Small intestine (tissue), 7 donors: ENCODE data around the gene TNS3. TPM values are rescaled to one million over a fixed set of nuclear protein-coding genes. Genes with fewer than 3 reads are reported as not detected.

Source experiments
- DNase-seq, 2 donors: peaks; one replicate each; pipeline versions ENCODE4 v3.0.0 to v3.0.0-alpha.2; 2013
- FAIRE-seq: peaks from 2 replicates; lab custom pipeline; 2012; peaks lifted over from hg19 to GRCh38; lab: Jason Lieb, UNC
- H3K27ac ChIP-seq, 3 donors: one replicate each; pipeline ENCODE4 v1.5.1; 2013; ENCODE audit warnings: low read length in 2 of 3, mild to moderate bottlenecking in 2 of 3, control low read depth in 1 of 3, inconsistent platforms in 1 of 3, low read depth in 1 of 3, moderate library complexity in 1 of 3
- H3K27me3 ChIP-seq, 3 donors: one replicate each; pipeline ENCODE4 v1.6.1; 2013; ENCODE audit warnings: low read length in 3 of 3, inconsistent platforms in 1 of 3; ENCODE audit not compliant: control insufficient read depth in 3 of 3, insufficient read depth in 3 of 3
- H3K36me3 ChIP-seq, 3 donors: one replicate each; pipeline ENCODE4 v1.6.1; 2013; ENCODE audit warnings: low read length in 3 of 3, inconsistent platforms in 1 of 3, low read depth in 1 of 3, mild to moderate bottlenecking in 1 of 3, moderate library complexity in 1 of 3; ENCODE audit not compliant: control insufficient read depth in 3 of 3, insufficient read depth in 2 of 3
- H3K4me1 ChIP-seq, 3 donors: one replicate each; pipeline ENCODE4 v1.6.1; 2013; ENCODE audit warnings: low read length in 2 of 3, inconsistent platforms in 1 of 3, low read depth in 1 of 3, mild to moderate bottlenecking in 1 of 3, moderate library complexity in 1 of 3; ENCODE audit not compliant: control insufficient read depth in 3 of 3, insufficient read depth in 2 of 3
- H3K4me3 ChIP-seq, 3 donors: one replicate each; pipeline ENCODE4 v1.5.1; 2013; ENCODE audit warnings: low read length in 3 of 3, control low read depth in 1 of 3, inconsistent platforms in 1 of 3, low read depth in 1 of 3, mild to moderate bottlenecking in 1 of 3, moderate library complexity in 1 of 3
- H3K9me3 ChIP-seq, 2 donors: one replicate each; pipeline ENCODE4 v1.6.1; 2013; ENCODE audit warnings: low read depth in 1 of 2, low read length in 1 of 2; ENCODE audit not compliant: control insufficient read depth in 2 of 2, insufficient read depth in 1 of 2
- WGBS, 3 donors: extraction: QIAGEN DNeasy Blood & Tissue Kit; methylation state at CpG; one replicate each; pipeline ENCODE4 v1.1.7; 2013; 5-methylcytosine and 5-hydroxymethylcytosine counted together
- polyA plus RNA-seq, 4 donors: library from polyadenylated mRNA; stranded (reverse) in 3 of 4; unstranded in 1 of 4; fragments of 200-250 nt in 3 of 4; fragments of 120-200 nt in 1 of 4; gene quantifications; one replicate each; pipeline versions ENCODE4 v1.2.1 to v1.2.3, GENCODE V29; 2013
- donor health status: healthy with polysubstance abuse.
- donor health status: control.
- donor health status: control.
- donor health status: Bipolar disorder and iron deficiency.
- donor health status: healthy.

Gene TNS3
- polyA plus RNA-seq, 4 donors = 17.2 to 67.1 (median 27.3) TPM

DNA sequence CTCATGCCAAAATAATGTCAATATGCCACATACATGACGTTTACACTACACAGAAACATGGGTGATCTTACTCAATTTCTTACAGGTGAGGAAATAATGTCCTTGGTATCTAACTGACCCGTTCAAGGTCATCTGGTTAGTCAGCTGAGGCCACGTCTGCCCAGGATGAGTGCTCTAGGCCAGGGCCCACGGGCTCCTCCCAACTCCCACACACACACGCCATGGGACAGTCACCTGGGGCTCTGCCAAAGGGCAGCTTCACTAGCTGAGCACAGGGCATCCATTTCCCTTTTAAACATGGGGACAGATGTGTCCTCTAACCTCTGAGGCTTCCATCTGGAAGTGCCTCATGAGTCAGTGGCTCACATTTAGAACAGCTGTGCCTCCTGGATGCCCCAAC lies 123.9 kb downstream of the TNS3 start:
- peak overlapping the region in 1 of 3 donors; percentile 51 for H3K27ac ChIP-seq
- FAIRE-seq = no peak
- WGBS, 3 donors = 32 to 62% (median 37%) methylated on average over 5 of the region's 5 CpGs

DNA sequence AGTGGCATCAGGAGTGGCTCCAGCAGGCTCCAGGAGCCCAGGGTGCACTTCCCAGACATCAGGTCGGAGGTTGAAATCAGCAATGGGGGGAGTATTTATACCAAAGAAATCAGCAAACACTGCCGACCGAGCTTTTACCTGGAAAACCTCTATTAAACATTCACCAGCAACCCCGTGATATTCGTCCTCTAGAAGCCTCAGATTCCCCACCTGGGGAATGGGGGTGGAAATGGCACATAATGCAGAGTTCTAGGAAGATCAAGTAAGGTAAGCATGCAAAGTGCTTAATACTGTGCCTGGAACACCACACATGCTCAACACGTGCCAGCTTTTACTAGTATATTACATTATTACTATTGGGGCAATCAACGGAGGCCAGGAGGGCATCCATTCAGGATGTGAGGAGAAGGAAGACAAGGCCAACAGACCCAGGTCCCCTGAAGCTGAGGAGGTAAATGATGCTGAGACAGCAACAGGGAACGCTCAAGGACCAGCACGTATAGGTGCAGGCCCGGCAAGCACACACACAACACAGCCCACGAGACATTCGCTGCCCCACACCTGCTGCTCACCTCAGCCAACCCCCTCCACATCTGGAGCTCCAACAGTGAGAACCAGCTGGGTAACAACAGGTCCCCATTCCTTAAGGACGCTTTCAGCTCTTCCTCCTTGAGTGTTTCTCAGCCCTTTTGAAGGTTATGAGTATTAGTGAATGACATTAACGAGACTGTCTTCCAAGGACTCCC lies 125.5 kb downstream of the TNS3 start:
- Histone ChIP-seq H3K9me3 (no peaks in the 10 kb centered on the region), H3K36me3 (peaks cover 0 to 52% (median 0%) of the 10 kb centered on the region in 3 donors), H3K4me3 (no peak overlapping the region), H3K27ac (no peak overlapping the region), H3K27me3 (no peaks in the 10 kb centered on the region), H3K4me1 (peaks cover 7 to 68% (median 20%) of the 10 kb centered on the region in 3 donors)
- peak in 1 of 2 donors; percentile 50 for DNase-seq
- FAIRE-seq = no peak
- WGBS, 3 donors = 75 to 87% (median 78%) methylated on average over 14 of the region's 14 CpGs

More for the DNA sequence above, 123.9 kb downstream of the TNS3 start:
- peak in 1 of 2 donors; percentile 63 for DNase-seq
- no peaks in the 10 kb centered on the region for H3K27me3 ChIP-seq
- peaks cover 0 to 45% (median 0%) of the 10 kb centered on the region in 3 donors for H3K36me3 ChIP-seq
- no peaks in the 10 kb centered on the region for H3K9me3 ChIP-seq
- H3K4me3 ChIP-seq = no peak overlapping the region
- peaks cover 11 to 79% (median 26%) of the 10 kb centered on the region in 3 donors for H3K4me1 ChIP-seq

DNA sequence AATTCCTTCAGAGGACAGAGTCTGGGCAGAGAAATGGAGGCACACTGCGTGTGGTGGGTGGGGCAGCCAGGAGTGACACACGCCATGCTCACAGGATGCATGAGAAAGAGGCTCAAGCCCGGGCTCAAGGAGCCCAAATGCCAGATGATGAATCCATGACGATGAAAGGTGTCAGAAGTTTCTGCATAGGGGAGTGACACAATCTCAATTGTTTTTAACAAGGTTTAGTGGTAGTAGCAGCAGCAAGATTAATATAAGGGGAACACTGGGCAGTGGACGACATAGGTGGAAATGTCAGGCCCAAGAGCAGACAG lies 126.1 kb downstream of the TNS3 start:
- no peak for FAIRE-seq

DNA sequence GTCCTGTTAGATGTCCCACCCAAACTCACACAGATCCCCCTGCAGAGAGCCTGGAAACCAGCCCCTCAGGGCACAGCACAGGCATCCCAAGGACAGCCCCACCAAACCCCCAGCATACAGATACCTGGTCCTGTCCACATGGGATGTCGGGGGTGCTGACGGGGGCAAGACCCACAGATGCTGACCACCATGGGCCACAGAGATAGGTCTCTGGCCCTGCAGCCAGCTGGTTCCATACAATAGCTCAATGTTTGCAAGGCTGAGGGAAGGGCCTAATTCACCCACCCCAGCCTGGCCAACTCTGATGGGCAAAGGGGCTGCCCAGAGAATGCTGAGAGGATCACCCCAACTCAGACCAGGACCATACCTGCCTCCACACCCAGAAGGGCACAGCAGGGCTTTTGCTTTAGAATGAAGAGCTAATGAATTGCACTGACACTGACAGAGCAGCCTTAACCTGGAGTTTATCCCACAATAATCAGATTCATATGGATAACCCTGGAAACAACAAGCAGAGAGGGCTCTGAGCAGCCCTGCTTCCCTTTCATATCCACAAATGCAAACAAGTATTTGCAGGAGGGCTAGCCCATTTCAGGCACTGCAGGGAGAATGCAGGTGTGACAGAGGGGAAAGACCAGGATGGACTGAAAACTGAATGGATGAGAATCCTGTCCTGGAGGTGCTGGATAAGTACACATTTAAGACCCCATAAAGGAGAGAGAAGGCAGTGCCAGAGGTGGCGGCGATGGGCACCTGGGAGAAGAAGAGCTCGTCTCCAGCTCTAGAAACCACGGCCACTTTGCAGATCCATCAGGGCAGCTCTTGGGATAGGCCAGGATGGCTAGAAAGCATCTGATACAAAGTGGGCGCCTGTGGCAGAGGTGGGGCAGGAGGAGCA lies 126.7 kb downstream of the TNS3 start:
- H3K4me1 ChIP-seq = peaks cover 3 to 57% (median 13%) of the 10 kb centered on the region in 3 donors
- no peak for DNase-seq

More for the DNA sequence above, 126.1 kb downstream of the TNS3 start:
- no peak for DNase-seq
- WGBS, 3 donors = 77 to 88% (median 81%) methylated on average over 5 of the region's 5 CpGs
- Histone ChIP-seq H3K4me1 (peaks cover 3 to 63% (median 15%) of the 10 kb centered on the region in 3 donors), H3K4me3 (no peak overlapping the region), H3K27me3 (no peaks in the 10 kb centered on the region), H3K9me3 (no peaks in the 10 kb centered on the region), H3K36me3 (peaks cover 0 to 56% (median 0%) of the 10 kb centered on the region in 3 donors), H3K27ac (no peak overlapping the region)

DNA sequence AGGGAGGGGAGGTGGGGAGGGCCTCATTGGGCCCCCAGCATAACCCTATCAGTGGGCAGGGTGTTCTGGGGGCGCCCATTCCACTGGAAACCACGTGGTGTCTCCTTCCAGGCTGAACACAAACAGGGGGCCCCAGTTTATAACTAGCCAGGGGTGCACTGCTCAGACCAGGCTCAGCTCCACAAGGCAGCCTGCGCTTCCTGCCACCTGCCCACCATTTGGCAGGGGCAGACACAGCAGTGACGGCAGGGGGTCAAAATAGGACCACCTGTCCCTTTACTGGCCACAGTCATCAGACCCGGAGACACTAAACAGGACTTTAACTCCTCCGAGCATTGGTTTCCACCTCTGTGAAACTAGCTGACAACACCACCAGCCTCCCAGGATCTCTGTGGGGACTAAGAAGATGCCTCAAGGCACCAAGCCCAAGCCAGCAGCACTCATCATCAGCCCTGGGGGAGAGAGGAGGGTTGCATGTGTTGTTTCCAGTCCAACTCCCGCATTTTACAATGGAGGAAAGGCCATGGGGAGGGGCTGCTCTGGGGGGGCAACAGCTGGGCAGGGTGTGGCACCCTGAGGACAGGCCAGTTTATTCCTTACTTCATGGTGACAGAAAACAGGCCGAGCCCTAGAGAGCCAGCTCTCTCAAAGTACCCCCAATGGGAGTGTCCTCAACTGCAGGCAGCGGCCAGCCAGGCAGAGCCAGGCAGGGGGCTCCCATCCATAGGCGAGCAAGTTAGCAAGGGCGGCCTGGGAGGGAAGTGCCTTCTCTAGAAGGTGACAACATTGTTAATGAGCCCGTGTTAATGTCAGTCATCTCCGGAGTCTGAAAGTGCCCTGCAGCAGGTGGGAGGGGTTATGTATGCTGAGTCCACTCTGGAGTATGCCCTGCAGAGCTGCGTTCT lies 127.6 kb downstream of the TNS3 start:
- WGBS, 3 donors = 45 to 60% (median 45%) methylated on average over 14 of the region's 14 CpGs
- DNase-seq (peak in 1 of 2 donors; percentile 49), FAIRE-seq (no peak)
- Histone ChIP-seq H3K27ac (peak overlapping the region in 2 of 3 donors; percentile 79 to 80), H3K4me3 (no peak overlapping the region), H3K4me1 (peaks cover 3 to 50% (median 12%) of the 10 kb centered on the region in 3 donors), H3K27me3 (no peaks in the 10 kb centered on the region), H3K9me3 (no peaks in the 10 kb centered on the region), H3K36me3 (peaks cover 0 to 59% (median 0%) of the 10 kb centered on the region in 3 donors)

More for the DNA sequence above, 126.7 kb downstream of the TNS3 start:
- no peak for FAIRE-seq
- H3K27me3 ChIP-seq = no peaks in the 10 kb centered on the region
- H3K4me3 ChIP-seq = no peak overlapping the region
- H3K36me3 ChIP-seq = peaks cover 0 to 59% (median 0%) of the 10 kb centered on the region in 3 donors
- H3K27ac ChIP-seq = peak overlapping the region in 1 of 3 donors; percentile 80
- H3K9me3 ChIP-seq = no peaks in the 10 kb centered on the region
- 89 to 94% (median 92%) methylated on average over 7 of the region's 7 CpGs for WGBS, 3 donors

DNA sequence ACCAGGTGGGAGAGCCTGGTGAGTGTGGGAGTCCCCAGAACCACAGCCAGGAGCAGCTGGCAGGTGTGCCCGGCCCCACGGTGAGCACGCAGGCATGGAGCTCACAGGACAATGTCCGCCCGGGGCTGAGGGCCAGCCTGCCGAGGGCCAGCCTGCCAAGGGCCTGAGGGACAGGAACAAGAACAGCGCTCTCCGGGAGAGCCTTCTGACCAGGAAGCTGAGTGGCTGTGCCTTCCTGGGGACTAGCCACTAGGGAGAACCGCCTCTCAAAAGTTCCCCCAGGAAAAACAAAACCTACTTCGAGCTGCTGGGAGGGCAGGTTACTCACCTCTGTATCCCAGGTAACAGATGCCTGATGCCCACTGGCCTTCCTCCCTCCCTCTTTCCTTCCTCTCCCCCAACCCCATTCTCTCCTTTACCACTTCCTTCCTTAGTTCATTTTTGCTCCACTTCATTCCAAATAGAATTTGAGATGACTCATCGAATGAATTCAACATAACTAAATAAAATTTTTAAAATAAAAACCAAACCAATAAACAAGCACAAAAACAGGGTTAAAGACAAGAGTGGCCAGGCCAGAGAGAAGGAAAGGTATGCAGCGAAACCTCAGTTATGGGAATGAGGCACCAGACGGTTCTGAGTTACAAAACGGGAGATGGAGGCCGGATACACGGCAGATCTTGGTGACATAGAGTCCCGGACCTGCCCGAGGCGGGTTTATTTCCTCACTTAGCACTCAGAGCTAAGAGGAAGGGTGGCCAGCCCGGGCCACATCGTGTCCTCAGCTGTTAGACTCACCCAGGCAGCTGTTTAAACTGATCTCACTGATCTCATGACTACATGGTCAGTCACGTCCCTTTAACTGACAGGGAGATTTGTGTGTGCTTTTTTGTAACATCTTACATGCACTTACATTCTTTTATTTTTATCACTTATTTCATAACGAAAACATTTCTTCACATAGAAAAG lies 128.5 kb downstream of the TNS3 start:
- DNase-seq = peak; percentile 49 to 69
- peaks cover 0 to 68% (median 0%) of the 10 kb centered on the region in 3 donors for H3K36me3 ChIP-seq
- WGBS, 3 donors = 25 to 38% (median 31%) methylated on average over 23 of the region's 23 CpGs

DNA sequence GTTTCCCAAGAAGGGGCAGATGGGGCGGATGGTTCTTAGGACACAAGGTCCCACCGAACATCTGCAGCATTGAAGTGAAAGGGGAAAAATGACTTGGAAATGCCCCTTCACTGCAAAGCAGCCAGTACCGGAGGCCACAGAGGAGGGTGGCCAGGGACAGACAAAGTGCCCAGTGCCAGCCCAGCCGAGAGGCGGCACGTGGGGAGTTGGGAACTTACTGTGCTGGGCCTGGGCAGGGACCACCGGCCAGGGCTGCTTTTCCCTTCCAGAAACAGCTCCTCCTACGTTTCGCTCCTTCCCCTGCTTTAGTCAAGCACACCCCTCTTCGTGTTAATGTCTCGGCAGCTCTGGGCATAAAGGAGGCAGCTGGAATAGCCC lies 129.2 kb downstream of the TNS3 start:
- peak overlapping the region; percentile 34 to 80 (median 79) for H3K27ac ChIP-seq
- WGBS, 3 donors = 69 to 79% (median 69%) methylated on average over 11 of the region's 11 CpGs
- no peak overlapping the region for H3K4me3 ChIP-seq
- H3K27me3 ChIP-seq = no peaks in the 10 kb centered on the region
- no peaks in the 10 kb centered on the region for H3K9me3 ChIP-seq
- DNase-seq = no peak
- peaks cover 3 to 40% (median 7%) of the 10 kb centered on the region in 3 donors for H3K4me1 ChIP-seq
- H3K36me3 ChIP-seq = peaks cover 0 to 71% (median 0%) of the 10 kb centered on the region in 3 donors
- FAIRE-seq = no peak

More for the DNA sequence above, 128.5 kb downstream of the TNS3 start:
- Histone ChIP-seq H3K4me3 (no peak overlapping the region), H3K27me3 (no peaks in the 10 kb centered on the region), H3K9me3 (no peaks in the 10 kb centered on the region), H3K27ac (peak overlapping the region; percentile 34 to 80 (median 79)), H3K4me1 (peaks cover 3 to 47% (median 12%) of the 10 kb centered on the region in 3 donors)
- no peak for FAIRE-seq
